SH-SY5Y (cell line): Measurements from ENCODE around the gene KCNA2.

Experiments used
- GATA2 ChIP-seq: IDR thresholded peaks from 2 replicates; pipeline ENCODE4 v1.6.1; 2011; ENCODE audit warnings: mild to moderate bottlenecking, low read depth, low read length
- GATA3 ChIP-seq: IDR thresholded peaks from 2 replicates; pipeline ENCODE4 v1.6.1; 2011; ENCODE audit warnings: low read depth, mild to moderate bottlenecking, low read length, moderate library complexity

GRCh38 chr1:110544753-110545152 is 61.4 kb downstream of the KCNA2 start:
- TF ChIP-seq GATA2 = no peak
- no peak for TF ChIP-seq GATA3
